Measurements from ENCODE around the gene ASCC1. TPM values are rescaled to one million over a fixed set of nuclear protein-coding genes. Genes with fewer than 3 reads are reported as not detected.
A peak's percentile ranks its signal among the peaks of the same experiment; 100 is the strongest.

ASCC1 gene
- total RNA-seq, 1 donor from 2014 or later: 38.6 TPM

GRCh38 chr10:72062382-72062781 lies 153.7 kb downstream of the ASCC1 start:
- no peak for TF ChIP-seq CTCF (IDR thresholded peaks at IDR 0.05; ENCODE audit: insufficient read depth, low read length, poor library complexity, severe bottlenecking)
- Histone ChIP-seq H3K27me3 (ENCODE audit: control insufficient read depth, insufficient read depth, low read length) (no peaks in the 10 kb centered on the region), H3K4me3 (ENCODE audit: low read depth, low read length) (no peak overlapping the region), H3K36me3 (ENCODE audit: control insufficient read depth, insufficient read depth, low read length) (no peaks in the 10 kb centered on the region)
- no peak for DNase-seq (ENCODE audit: low read depth)

- Histone ChIP-seq H3K4me3 (ENCODE audit: low read depth, low read length) (no peak overlapping the region), H3K27me3 (ENCODE audit: control insufficient read depth, insufficient read depth, low read length) (no peaks in the 10 kb centered on the region), H3K36me3 (ENCODE audit: control insufficient read depth, insufficient read depth, low read length) (no peaks in the 10 kb centered on the region)
- DNase-seq (ENCODE audit: low read depth): no peak
- TF ChIP-seq CTCF (IDR thresholded peaks at IDR 0.05; ENCODE audit: insufficient read depth, low read length, poor library complexity, severe bottlenecking): no peak
Observed at GRCh38 chr10:72061930-72062329, 154.1 kb downstream of the ASCC1 start.

DNA sequence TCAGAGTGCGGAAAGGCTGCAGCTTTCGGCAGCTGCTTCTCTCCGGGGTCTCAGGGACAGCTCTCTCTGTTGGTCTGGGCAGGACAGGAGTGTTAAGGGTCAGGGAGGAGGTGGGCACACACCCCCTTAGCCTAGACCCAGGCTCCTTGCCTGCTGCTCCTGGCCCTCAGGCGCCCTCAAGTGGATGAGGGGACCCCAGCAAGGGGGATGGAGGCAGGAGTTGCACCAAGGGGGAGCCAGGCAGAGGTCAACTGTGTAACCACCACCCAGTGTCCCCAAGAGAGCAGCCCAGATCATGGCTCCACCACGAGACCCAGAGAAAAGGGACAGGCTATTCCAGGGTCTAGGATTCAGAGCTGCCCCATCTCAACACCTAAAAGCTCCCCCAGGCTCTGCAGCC lies 154.6 kb downstream of the ASCC1 start:
- H3K36me3 ChIP-seq (ENCODE audit: control insufficient read depth, insufficient read depth, low read length): no peaks in the 10 kb centered on the region
- no peaks in the 10 kb centered on the region for H3K27me3 ChIP-seq (ENCODE audit: control insufficient read depth, insufficient read depth, low read length)
- TF ChIP-seq CTCF (IDR thresholded peaks at IDR 0.05; ENCODE audit: insufficient read depth, low read length, poor library complexity, severe bottlenecking): peak; percentile 11
- no peak for DNase-seq (ENCODE audit: low read depth)
- H3K4me3 ChIP-seq (ENCODE audit: low read depth, low read length): no peak overlapping the region

DNA sequence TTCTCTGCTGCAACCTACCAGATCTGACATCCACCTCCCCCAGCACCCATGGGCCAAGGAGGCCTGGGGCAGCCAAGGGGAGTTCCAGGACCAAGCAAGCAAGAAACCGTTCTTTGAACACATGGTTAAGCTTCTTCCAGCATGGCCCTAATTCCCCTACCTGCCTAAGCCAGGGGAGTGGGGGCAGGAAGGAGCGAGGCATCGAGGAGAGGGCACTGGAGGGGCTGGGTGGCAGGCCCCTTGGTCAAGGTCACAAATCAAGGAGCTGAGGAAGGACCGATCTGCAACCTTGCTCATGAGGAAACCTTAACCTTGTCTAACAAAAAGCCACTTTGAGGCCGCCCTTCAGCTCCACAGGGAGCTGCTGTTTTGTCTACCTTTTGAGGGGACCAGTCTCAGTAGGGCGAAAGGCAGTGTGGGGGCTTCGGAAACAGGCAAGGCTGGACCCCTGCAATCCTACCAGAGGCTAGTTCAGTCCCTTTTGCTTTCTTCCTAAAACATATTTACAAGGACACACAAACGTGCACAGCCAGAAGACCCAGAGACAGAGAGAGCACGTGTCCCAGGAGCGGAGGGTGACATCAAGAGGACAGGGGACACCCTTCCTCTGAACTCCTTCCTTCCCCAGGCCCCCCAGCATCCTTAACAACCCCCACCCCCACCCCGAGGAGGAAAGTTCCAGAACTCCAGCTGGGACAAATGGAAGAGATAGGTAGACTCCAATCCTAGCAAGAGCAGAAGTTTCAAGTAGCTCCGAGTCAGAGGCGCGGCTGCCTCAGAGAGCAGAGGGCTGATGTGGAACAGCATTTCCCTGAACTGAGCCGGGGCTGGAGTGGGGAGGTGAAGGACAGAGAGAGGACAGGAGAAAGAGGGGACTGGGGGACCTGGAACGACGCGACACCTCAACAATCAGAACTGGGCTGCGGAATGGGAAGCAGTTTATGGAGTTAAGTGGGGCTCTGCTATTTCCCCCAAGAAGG lies 155.9 kb downstream of the ASCC1 start:
- no peak for TF ChIP-seq CTCF (IDR thresholded peaks at IDR 0.05; ENCODE audit: insufficient read depth, low read length, poor library complexity, severe bottlenecking)
- no peaks in the 10 kb centered on the region for H3K36me3 ChIP-seq (ENCODE audit: control insufficient read depth, insufficient read depth, low read length)
- no peak overlapping the region for H3K4me3 ChIP-seq (ENCODE audit: low read depth, low read length)
- no peaks in the 10 kb centered on the region for H3K27me3 ChIP-seq (ENCODE audit: control insufficient read depth, insufficient read depth, low read length)
- DNase-seq (ENCODE audit: low read depth): no peak

GRCh38 chr10:72058989-72059842 lies 156.9 kb downstream of the ASCC1 start:
- TF ChIP-seq CTCF (IDR thresholded peaks at IDR 0.05; ENCODE audit: insufficient read depth, low read length, poor library complexity, severe bottlenecking): no peak
- no peaks in the 10 kb centered on the region for H3K27me3 ChIP-seq (ENCODE audit: control insufficient read depth, insufficient read depth, low read length)
- H3K36me3 ChIP-seq (ENCODE audit: control insufficient read depth, insufficient read depth, low read length): no peaks in the 10 kb centered on the region
- DNase-seq (ENCODE audit: low read depth): no peak
- H3K4me3 ChIP-seq (ENCODE audit: low read depth, low read length): no peak overlapping the region
